OCI-LY1 (cell line): Measurements from ENCODE around the gene BLTP3A.

Experiments
- H2AFZ ChIP-seq: fragments of 200-600 bp; sonication (generic), shearing (Covaris generic); 2 replicates; pipeline ENCODE4 v1.6.0; 2014; ENCODE audit warnings: antibody characterized with exemption, mild to moderate bottlenecking, low read length
- H3F3A ChIP-seq: fragments of 200-600 bp; sonication (generic), shearing (Covaris generic); 2 replicates; pipeline ENCODE4 v1.6.0; 2014; ENCODE audit warnings: mild to moderate bottlenecking, antibody characterized with exemption, low read length, moderate library complexity; ENCODE audit not compliant: insufficient read depth
- H3K27ac ChIP-seq: fragments of 200-600 bp; sonication (generic); 2 replicates; pipeline ENCODE4 v1.5.1; 2014; ENCODE audit warnings: low read length, mixed run types, mild to moderate bottlenecking, low read depth; ENCODE audit not compliant: poor library complexity, severe bottlenecking
- H3K27me3 ChIP-seq: fragments of 200-600 bp; sonication (generic); 2 replicates; pipeline ENCODE4 v1.6.0; 2014; ENCODE audit warnings: antibody characterized with exemption, mild to moderate bottlenecking, low read length, moderate library complexity; ENCODE audit not compliant: insufficient read depth
- H3K36me3 ChIP-seq: fragments of 200-600 bp; sonication (generic); 2 replicates; pipeline ENCODE4 v1.6.1; 2014; ENCODE audit warnings: mild to moderate bottlenecking, antibody characterized with exemption, low read length, moderate library complexity, mixed read lengths; ENCODE audit not compliant: insufficient read depth
- H3K4me1 ChIP-seq: fragments of 200-600 bp; sonication (generic); 2 replicates; pipeline ENCODE4 v1.5.1; 2014; ENCODE audit warnings: mild to moderate bottlenecking, low read length, moderate library complexity; ENCODE audit not compliant: insufficient read depth, severe bottlenecking
- H3K4me2 ChIP-seq: fragments of 200-600 bp; sonication (generic), shearing (Covaris generic); 2 replicates; pipeline ENCODE4 v1.6.1; 2014; ENCODE audit warnings: low read length
- H3K4me3 ChIP-seq: fragments of 200-600 bp; sonication (generic); 2 replicates; pipeline ENCODE4 v1.5.1; 2014; ENCODE audit warnings: low read length, low read depth, mild to moderate bottlenecking, mixed read lengths; ENCODE audit not compliant: poor library complexity, severe bottlenecking
- H3K79me2 ChIP-seq: fragments of 200-600 bp; shearing (Covaris generic); 2 replicates; pipeline ENCODE4 v1.6.1; 2016; ENCODE audit warnings: mixed run types, low read length, mixed read lengths; ENCODE audit not compliant: insufficient read depth
- H3K9ac ChIP-seq: fragments of 200-600 bp; sonication (generic), shearing (Covaris generic); 2 replicates; pipeline ENCODE4 v1.6.1; 2014; ENCODE audit warnings: mild to moderate bottlenecking, low read length, mixed read lengths
- H3K9me2 ChIP-seq: fragments of 200-600 bp; sonication (generic), shearing (Covaris generic); 2 replicates; pipeline ENCODE4 v1.6.1; 2014; ENCODE audit warnings: low read depth, mild to moderate bottlenecking, low read length, mixed read lengths
- H3K9me3 ChIP-seq: fragments of 200-600 bp; shearing (Covaris generic); 2 replicates; pipeline ENCODE4 v1.6.1; 2014; ENCODE audit warnings: low read length, mixed read lengths
- H4K20me1 ChIP-seq: fragments of 200-600 bp; sonication (generic), shearing (Covaris generic); 2 replicates; pipeline ENCODE4 v1.6.0; 2016; ENCODE audit warnings: mild to moderate bottlenecking, low read length; ENCODE audit not compliant: insufficient read depth
- CTCF ChIP-seq: fragments of 200-600 bp; sonication (generic), shearing (Covaris generic); IDR thresholded peaks from 2 replicates; pipeline ENCODE4 v1.5.1; 2017; ENCODE audit warnings: mild to moderate bottlenecking, antibody characterized with exemption, low read length, moderate library complexity, mixed read lengths
- EZH2 ChIP-seq: fragments of 200-600 bp; sonication (generic), shearing (Covaris generic); IDR thresholded peaks from 2 replicates; pipeline ENCODE4 v1.8.0; 2017; ENCODE audit warnings: borderline replicate concordance, mixed run types, mild to moderate bottlenecking, antibody characterized with exemption, low read length, moderate library complexity, mixed read lengths

BLTP3A gene

GRCh38 chr6:34788111-34788510 is 3.8 kb upstream of the BLTP3A start:
- peaks cover 10% of the 10 kb centered on the region for H3K4me1 ChIP-seq
- TF ChIP-seq CTCF (no peak), EZH2 (no peak)
- no peak overlapping the region for H2AFZ ChIP-seq
- no peak overlapping the region for H3K9ac ChIP-seq
- no peak overlapping the region for H3K4me3 ChIP-seq
- no peak overlapping the region for H3K27ac ChIP-seq
- no peaks in the 10 kb centered on the region for H3F3A ChIP-seq
- peaks cover 7% of the 10 kb centered on the region for H3K79me2 ChIP-seq
- H3K9me3 ChIP-seq, result peaks cover 6% of the 10 kb centered on the region; the same call in 1 of the 2 replicates
- no peaks in the 10 kb centered on the region for H3K9me2 ChIP-seq
- H4K20me1 ChIP-seq, result no peaks in the 10 kb centered on the region
- H3K27me3 ChIP-seq, result no peaks in the 10 kb centered on the region
- no peak overlapping the region for H3K4me2 ChIP-seq
- H3K36me3 ChIP-seq, result no peaks in the 10 kb centered on the region

GRCh38 chr6:34791164-34791700 is 651 bp upstream of the BLTP3A start:
- H2AFZ ChIP-seq, result peak overlapping the region; percentile 7
- no peaks in the 10 kb centered on the region for H3K36me3 ChIP-seq
- H3K4me1 ChIP-seq, result peaks cover 18% of the 10 kb centered on the region
- no peaks in the 10 kb centered on the region for H3F3A ChIP-seq
- H3K79me2 ChIP-seq, result peaks cover 28% of the 10 kb centered on the region
- peak overlapping the region; percentile 82 for H3K4me3 ChIP-seq
- peak overlapping the region; percentile 83 for H3K27ac ChIP-seq
- peaks cover 6% of the 10 kb centered on the region; the same call in 1 of the 2 replicates for H3K9me3 ChIP-seq
- H3K9me2 ChIP-seq, result no peaks in the 10 kb centered on the region
- TF ChIP-seq EZH2 (no peak), CTCF (peak; percentile 45)
- peak overlapping the region; percentile 91 for H3K4me2 ChIP-seq
- no peaks in the 10 kb centered on the region for H3K27me3 ChIP-seq
- peak overlapping the region; percentile 80 for H3K9ac ChIP-seq
- H4K20me1 ChIP-seq, result no peaks in the 10 kb centered on the region

GRCh38 chr6:34792605-34793500 is 970 bp downstream of the BLTP3A start:
- Histone ChIP-seq H3K9ac (peak overlapping the region; percentile 86), H3K79me2 (peaks cover 43% of the 10 kb centered on the region), H4K20me1 (no peaks in the 10 kb centered on the region), H3F3A (no peaks in the 10 kb centered on the region), H3K27ac (peak overlapping the region; percentile 53), H3K9me3 (peaks cover 4% of the 10 kb centered on the region; the same call in 1 of the 2 replicates), H3K4me2 (peak overlapping the region; percentile 91), H3K4me1 (peaks cover 18% of the 10 kb centered on the region), H2AFZ (no peak overlapping the region), H3K36me3 (no peaks in the 10 kb centered on the region), H3K9me2 (no peaks in the 10 kb centered on the region), H3K27me3 (no peaks in the 10 kb centered on the region), H3K4me3 (peak overlapping the region; percentile 82)
- TF ChIP-seq EZH2 (no peak), CTCF (no peak)
